Upper lobe of right lung (tissue), 1 donor: Measurements from ENCODE around the gene DPP10. TPM values are rescaled to one million over a fixed set of nuclear protein-coding genes. Genes with fewer than 3 reads are reported as not detected.

Experiments
- ATAC-seq: fragments of 200-7000 bp; cut with Tn5 transposase; one replicate; pipeline ENCODE4 v1.9.1; 2020; ENCODE audit warnings: mild to moderate bottlenecking, moderate library complexity
- DNase-seq: peaks from one replicate; pipeline ENCODE4 v3.0.0-alpha.2; 2020
- H3K27ac ChIP-seq: fragments of 200-600 bp; one replicate; pipeline ENCODE4 v1.8.0; 2022
- H3K27me3 ChIP-seq: fragments of 200-600 bp; one replicate; pipeline ENCODE4 v1.8.0; 2022; ENCODE audit warnings: mild to moderate bottlenecking
- H3K36me3 ChIP-seq: fragments of 200-600 bp; one replicate; pipeline ENCODE4 v1.8.0; 2022
- H3K4me1 ChIP-seq: fragments of 200-600 bp; one replicate; pipeline ENCODE4 v1.8.0; 2022
- H3K4me3 ChIP-seq: fragments of 200-600 bp; one replicate; pipeline ENCODE4 v1.8.0; 2022; ENCODE audit warnings: mild to moderate bottlenecking
- H3K9me3 ChIP-seq: fragments of 200-600 bp; one replicate; pipeline ENCODE4 v1.8.0; 2022
- CTCF ChIP-seq: fragments of 200-600 bp; IDR thresholded peaks from one replicate; pipeline ENCODE4 v1.8.0; 2022; ENCODE audit warnings: antibody characterized with exemption
- intact Hi-C: fragments of 100-400 bp; cut with DNase I; formaldehyde crosslinking; loops from one replicate; pipeline ENCODE4 v1.11.0; 2022
- total RNA-seq: library from RNA; stranded (reverse); fragmentation: NEBNext Ultra II Directional; extraction: Animal tissue kit (Norgen Biotek cat#: 25700); gene quantifications from one replicate; pipeline ENCODE4 v1.2.1, GENCODE V29; 2021
- donor health status: DM: no; HTN: yes; CAD: no; lungs with severe emphysema.

Gene DPP10
- total RNA-seq, 1 donor from 2014 or later = 1.0 TPM

- ATAC-seq = peak; percentile 59
- intact Hi-C loops = no loop called here
- TF ChIP-seq CTCF = no peak
- H3K4me1 ChIP-seq = no peaks in the 10 kb centered on the region
- H3K9me3 ChIP-seq = no peaks in the 10 kb centered on the region
- H3K27ac ChIP-seq = no peak overlapping the region
- no peak overlapping the region for H3K4me3 ChIP-seq
- DNase-seq = no peak
- H3K36me3 ChIP-seq = no peaks in the 10 kb centered on the region
- H3K27me3 ChIP-seq = no peaks in the 10 kb centered on the region
Observed at GRCh38 chr2:114699423-114699944, 257.0 kb downstream of the DPP10 start.

DNA sequence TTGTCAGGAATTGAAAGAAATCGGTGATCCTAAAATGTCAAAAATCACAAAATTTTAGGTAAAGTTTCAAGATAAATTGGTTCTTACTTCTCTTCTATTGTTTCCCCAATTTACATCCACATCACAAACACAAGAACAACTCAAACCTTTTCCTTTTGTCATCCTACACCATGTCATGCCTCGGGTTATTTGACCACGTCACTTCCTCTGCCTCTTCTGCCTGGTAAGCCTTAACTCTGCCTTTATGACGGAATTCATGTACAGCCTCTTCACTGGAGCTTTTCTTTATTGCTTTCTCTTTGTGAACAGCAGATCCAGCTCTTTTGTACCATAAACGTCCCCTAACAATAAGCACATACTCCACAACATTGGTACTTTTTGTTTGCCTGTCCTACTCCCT is 258.0 kb downstream of the DPP10 start:
- H3K36me3 ChIP-seq = no peaks in the 10 kb centered on the region
- H3K27ac ChIP-seq = no peak overlapping the region
- H3K9me3 ChIP-seq = no peaks in the 10 kb centered on the region
- TF ChIP-seq CTCF = no peak
- intact Hi-C loops = no loop called here
- H3K4me3 ChIP-seq = no peak overlapping the region
- DNase-seq = no peak
- no peak for ATAC-seq
- no peaks in the 10 kb centered on the region for H3K4me1 ChIP-seq
- no peaks in the 10 kb centered on the region for H3K27me3 ChIP-seq

DNA sequence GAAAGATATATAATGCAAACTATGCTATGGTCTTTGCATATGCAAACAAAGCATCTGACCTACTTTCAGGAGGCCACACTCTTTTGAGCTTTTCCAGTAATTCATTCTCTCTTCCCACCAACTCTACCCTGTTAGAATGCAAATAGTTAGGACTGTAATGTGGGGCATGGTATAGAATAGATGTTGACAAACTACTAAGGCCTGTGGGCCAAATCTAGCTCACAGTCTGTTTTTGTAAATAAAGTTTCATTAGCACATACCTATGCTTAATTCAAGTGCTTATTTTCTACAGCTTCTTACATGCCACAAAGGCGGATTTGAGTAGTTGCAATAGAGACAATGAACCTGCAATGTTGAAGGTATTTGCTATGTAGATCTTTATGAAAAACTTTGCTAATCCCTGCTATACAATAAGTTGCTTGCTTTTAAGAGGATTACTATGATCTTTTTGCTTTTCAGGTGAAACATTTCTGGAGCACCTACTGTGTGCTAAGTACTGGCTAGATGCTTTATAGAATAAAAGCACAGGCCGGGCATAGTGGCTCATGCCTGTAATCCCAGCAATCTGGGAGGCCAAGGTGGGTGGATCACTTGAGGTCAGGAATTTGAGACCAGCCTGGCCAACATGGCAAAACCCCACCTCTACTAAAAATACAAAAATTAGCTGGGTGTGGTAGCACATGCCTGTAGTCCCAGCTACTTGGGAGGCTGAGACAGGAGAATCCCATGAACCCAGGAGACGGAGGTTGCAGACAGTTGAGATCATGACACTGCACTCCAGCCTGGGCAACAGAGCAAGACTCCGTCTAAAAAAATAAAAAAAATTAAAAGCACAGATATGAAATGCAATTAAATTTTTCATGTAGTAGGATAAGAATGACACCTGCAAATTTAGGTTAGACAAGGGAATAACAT is 267.8 kb downstream of the DPP10 start:
- Histone ChIP-seq H3K4me1 (no peaks in the 10 kb centered on the region), H3K9me3 (no peaks in the 10 kb centered on the region), H3K27ac (no peak overlapping the region), H3K27me3 (no peaks in the 10 kb centered on the region), H3K4me3 (no peak overlapping the region), H3K36me3 (no peaks in the 10 kb centered on the region)
- ATAC-seq = no peak
- DNase-seq = no peak
- TF ChIP-seq CTCF = no peak
- intact Hi-C loops = no loop called here

DNA sequence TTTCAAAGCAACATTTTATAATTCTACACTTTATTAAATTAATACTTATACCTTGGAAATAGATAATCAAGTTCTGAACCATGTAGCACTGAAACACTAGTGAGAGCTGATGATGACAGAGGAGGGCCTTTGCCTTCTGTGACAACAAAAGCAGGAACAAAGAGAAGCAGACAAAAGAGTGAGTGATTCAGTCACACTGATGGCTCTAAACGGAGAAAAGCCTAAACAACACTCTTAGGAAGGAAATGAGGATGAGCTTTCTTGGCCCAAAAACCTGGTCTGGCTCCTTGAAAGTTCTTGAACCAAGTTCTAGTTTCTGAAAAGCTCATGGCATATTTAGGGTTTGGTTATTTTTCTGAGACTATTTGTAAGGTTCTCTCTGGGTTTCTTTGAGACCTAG is 271.9 kb downstream of the DPP10 start:
- Histone ChIP-seq H3K27ac (no peak overlapping the region), H3K36me3 (no peaks in the 10 kb centered on the region), H3K4me1 (no peaks in the 10 kb centered on the region), H3K9me3 (no peaks in the 10 kb centered on the region), H3K27me3 (no peaks in the 10 kb centered on the region), H3K4me3 (no peak overlapping the region)
- DNase-seq (no peak), ATAC-seq (no peak)
- TF ChIP-seq CTCF = no peak
- intact Hi-C loops = no loop called here

GRCh38 chr2:114717049-114717448 is 274.6 kb downstream of the DPP10 start:
- H3K9me3 ChIP-seq = no peaks in the 10 kb centered on the region
- TF ChIP-seq CTCF = no peak

More at GRCh38 chr2:114717049-114717448, 274.6 kb downstream of the DPP10 start:
- H3K4me3 ChIP-seq = no peak overlapping the region
- H3K36me3 ChIP-seq = no peaks in the 10 kb centered on the region
- no peak for ATAC-seq
- H3K4me1 ChIP-seq = no peaks in the 10 kb centered on the region
- no peak overlapping the region for H3K27ac ChIP-seq
- no peaks in the 10 kb centered on the region for H3K27me3 ChIP-seq
- intact Hi-C loops = no loop called here
- DNase-seq = no peak
